GM18873 (cell line): ENCODE results near the gene SYT1.
"Not testable (repeated sequence)": the region's sequence is repeated elsewhere in the genome, so short reads cannot be mapped to it uniquely, and the experiment has no call there.

Experiments
- ATAC-seq: cut with Tn5 transposase; IDR thresholded peaks from one replicate; pipeline ENCODE4 v1.9.1; 2021; ENCODE audit warnings: mild to moderate bottlenecking, moderate library complexity, moderate number of reproducible peaks; ENCODE audit not compliant: unreplicated experiment, low FRiP score

SYT1 gene

GRCh38 chr12:79199166-79199565 lies 334.6 kb downstream of the SYT1 start:
- ATAC-seq, result no peak

- ATAC-seq, result no peak
Measured at GRCh38 chr12:79200176-79200575, 335.6 kb downstream of the SYT1 start.

GRCh38 chr12:79203058-79203647 lies 338.6 kb downstream of the SYT1 start:
- no peak for ATAC-seq

- no peak for ATAC-seq
Measured at GRCh38 chr12:79206871-79207270, 342.3 kb downstream of the SYT1 start.

- ATAC-seq, result not testable (repeated sequence)
Measured at GRCh38 chr12:79210403-79210802, 345.8 kb downstream of the SYT1 start.

- ATAC-seq, result no peak
Measured at GRCh38 chr12:79217306-79217705, 352.7 kb downstream of the SYT1 start.

- no peak for ATAC-seq
Measured at GRCh38 chr12:79223210-79223609, 358.6 kb downstream of the SYT1 start.

- ATAC-seq, result no peak
Measured at GRCh38 chr12:79223761-79224160, 359.2 kb downstream of the SYT1 start.

- ATAC-seq, result no peak
Measured at GRCh38 chr12:79227091-79227490, 362.5 kb downstream of the SYT1 start.

GRCh38 chr12:79227646-79228045 lies 363.1 kb downstream of the SYT1 start:
- no peak for ATAC-seq

- ATAC-seq, result no peak
Measured at GRCh38 chr12:79233341-79233781, 368.8 kb downstream of the SYT1 start.

- no peak for ATAC-seq
Measured at GRCh38 chr12:79236920-79237319, 372.3 kb downstream of the SYT1 start.

GRCh38 chr12:79238246-79238645 lies 373.7 kb downstream of the SYT1 start:
- no peak for ATAC-seq

- no peak for ATAC-seq
Measured at GRCh38 chr12:79247494-79247893, 382.9 kb downstream of the SYT1 start.

- no peak for ATAC-seq
Measured at GRCh38 chr12:79250186-79250585, 385.6 kb downstream of the SYT1 start.

GRCh38 chr12:79250960-79251755 lies 386.6 kb downstream of the SYT1 start:
- ATAC-seq, result no peak

- ATAC-seq, result no peak
Measured at GRCh38 chr12:79252358-79253075, 387.9 kb downstream of the SYT1 start.

- no peak for ATAC-seq
Measured at GRCh38 chr12:79255288-79255687, 390.7 kb downstream of the SYT1 start.

- no peak for ATAC-seq
Measured at GRCh38 chr12:79260923-79261322, 396.3 kb downstream of the SYT1 start.

GRCh38 chr12:79262938-79263337 lies 398.4 kb downstream of the SYT1 start:
- no peak for ATAC-seq

GRCh38 chr12:79266343-79267144 lies 402.0 kb downstream of the SYT1 start:
- no peak for ATAC-seq
